ENCODE data around the gene AAK1.
A peak's percentile ranks its signal among the peaks of the same experiment; 100 is the strongest.

The AAK1 gene

GRCh38 chr2:69524799-69525198 is 118.7 kb downstream of the AAK1 start:
- no peak for DNase-seq

DNA sequence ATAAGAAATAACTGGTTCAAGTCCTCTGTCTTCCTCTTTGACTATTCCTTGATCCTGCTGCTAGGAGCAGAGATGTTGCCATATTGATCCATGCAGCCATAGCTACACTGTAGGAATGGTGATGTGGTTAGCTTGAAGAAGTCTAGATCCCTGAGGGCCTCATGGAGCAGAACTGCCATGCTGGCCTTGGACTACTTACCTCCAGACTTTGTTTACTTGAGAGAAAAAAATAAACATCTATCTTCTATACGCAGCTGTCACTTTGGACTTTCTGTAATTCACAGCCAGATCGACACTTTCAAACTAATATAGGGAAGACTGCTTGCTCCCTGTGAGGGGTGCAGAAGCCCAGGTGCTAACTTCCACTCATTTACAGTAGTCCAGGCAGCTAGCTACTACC is 121.8 kb downstream of the AAK1 start:
- DNase-seq, result no peak

DNA sequence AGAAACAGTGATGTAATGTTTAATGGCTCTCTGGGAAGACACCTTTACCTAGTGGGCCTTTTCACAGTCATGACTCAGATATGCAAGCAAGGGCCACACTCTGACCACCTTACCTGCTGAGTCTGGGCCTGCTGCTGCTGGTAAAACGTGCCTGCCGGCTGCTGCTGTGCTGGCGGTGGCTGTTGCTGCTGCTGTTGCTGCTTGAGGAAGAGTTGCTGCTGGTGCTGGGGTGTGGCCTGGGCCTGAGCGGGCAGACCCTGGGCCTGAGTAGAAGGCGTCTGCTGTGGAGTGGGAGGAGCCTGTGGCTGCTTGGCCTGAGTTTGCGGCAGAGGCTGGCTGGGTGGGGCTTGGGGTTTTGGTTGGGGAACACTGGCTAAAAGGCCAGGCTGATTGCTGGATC is 124.7 kb downstream of the AAK1 start:
- no peak for DNase-seq

DNA sequence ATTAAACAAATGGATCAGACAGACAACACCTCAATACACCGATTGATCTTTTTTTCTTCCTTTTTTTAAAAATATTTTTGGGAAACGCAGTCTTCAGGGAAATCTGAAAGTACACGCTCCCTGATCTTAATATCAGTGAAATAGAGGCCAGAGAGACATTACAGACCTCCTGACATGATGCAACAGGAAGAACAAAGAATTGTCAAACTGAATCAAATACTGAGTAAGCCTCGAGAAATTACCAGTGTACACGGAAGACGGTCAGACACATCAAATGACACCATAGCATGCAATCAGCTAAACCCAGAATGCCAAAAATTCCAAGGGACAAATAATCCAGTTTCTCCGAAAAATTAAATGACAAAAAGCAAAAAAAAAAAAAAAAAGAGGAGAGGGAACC is 126.1 kb downstream of the AAK1 start:
- no peak for DNase-seq

- DNase-seq, result no peak
Measured at GRCh38 chr2:69514819-69515218, 128.7 kb downstream of the AAK1 start.

- no peak for DNase-seq
Measured at GRCh38 chr2:69514406-69514805, 129.1 kb downstream of the AAK1 start.

DNA sequence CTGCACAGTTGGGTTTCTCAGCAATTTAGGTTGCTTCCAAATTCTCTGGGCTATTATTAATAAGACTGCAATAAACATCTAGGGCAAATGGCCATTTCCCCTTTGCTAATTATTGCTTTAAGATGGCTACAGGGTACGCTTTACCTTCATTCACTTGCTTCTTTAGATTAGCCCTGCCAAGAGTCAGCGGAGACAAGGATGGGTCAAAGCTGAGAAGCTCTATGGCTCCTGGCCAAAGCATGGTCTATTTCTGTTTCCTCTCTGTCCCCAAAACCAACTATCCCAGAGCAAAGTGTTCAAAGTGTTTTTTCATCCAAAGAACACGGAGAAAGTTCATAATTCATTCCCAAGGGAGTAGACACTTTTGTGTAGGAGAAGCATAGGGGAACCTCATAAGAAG is 131.1 kb downstream of the AAK1 start:
- DNase-seq, result no peak

DNA sequence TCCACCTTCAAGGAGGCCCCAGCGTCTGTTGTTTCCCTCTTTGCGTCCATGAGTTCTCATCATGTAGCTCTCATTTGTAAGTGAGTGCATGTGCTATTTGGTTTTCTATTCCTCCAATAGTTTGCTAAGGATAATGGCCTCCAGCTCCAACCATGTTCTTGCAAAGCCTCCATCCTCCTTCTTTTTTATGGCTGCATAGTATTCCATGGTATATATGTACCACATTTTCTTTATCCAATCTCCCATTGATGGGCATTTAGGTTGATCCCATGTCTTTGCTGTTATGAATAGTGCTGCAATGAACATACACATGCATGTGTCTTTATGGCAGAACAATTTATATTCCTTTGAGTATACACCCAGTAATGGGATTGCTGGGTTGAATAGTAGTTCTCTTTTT is 133.3 kb downstream of the AAK1 start:
- no peak for DNase-seq

DNA sequence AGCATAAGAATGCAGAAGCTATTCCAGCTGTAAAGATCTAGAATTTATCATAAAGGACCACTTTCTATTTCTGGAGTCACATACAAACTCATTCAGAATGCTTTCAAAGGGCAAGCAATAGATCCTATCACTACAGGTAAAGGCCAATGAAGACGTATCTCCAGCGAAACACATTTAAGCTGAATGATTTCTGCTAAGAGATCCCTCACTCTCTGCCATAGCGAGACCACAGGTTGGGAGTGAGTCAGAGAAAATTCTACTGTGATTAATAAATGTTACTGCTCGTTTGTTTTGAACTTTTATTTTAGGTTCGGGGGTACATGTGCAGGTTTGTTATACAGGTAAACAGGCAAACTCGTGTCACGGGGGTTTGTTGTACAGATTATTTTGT is 133.8 kb downstream of the AAK1 start:
- no peak for DNase-seq

DNA sequence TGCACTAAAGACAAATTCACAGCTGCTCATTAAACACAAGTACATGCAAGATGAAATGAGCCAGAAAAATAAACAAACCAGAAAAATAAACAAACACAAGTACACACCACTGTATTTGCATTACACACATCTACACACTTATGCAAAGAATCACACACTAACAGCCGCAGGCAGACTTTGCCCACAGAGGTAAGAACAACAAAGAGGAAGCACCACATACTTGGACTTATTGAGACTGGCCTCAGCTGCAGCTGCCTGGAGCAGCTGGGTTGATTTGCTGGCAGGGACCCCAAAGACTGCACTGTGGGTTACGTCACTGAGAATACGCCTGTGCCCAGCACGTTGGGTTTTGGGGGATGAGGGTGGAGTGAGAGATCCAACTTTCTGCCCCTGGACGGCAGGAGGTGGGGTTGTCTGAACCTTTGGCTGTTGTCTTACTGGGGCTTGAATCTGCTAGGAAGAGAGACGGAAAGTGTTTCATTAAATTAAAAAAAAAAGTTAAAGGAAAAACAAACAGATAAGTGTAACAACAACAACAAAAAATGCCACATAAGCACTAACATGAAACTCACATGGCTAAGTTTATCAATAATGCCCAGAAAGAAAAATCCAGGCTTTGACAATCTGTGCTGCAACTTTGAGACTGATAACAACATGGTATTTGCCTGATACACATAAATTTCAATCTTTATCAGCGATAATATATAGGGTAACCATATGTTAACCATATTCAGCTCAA is 134.4 kb downstream of the AAK1 start:
- DNase-seq, result no peak

DNA sequence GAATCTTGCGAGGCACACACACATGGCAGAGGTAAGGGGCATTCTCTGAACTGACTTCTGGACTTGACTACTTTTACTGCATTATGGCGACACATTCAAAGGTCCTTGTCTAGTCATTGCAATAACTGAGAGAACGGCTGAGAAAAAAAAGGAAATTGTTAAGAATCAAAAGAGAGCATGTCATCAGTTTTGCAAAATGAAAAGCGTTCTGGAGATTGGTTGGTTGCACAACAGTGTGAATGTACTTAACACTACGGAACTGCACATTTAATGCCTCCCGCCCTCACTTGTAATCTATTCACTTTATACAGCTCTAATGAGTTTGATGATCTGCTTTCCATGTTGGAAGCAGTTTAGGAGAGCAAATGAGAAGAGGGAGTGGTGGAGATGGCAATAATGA is 137.8 kb downstream of the AAK1 start:
- DNase-seq, result no peak

GRCh38 chr2:69501301-69501700 is 142.2 kb downstream of the AAK1 start:
- no peak for DNase-seq

GRCh38 chr2:69499966-69500365 is 143.6 kb downstream of the AAK1 start:
- no peak for DNase-seq

- no peak for DNase-seq
Measured at GRCh38 chr2:69499242-69499641, 144.3 kb downstream of the AAK1 start.

GRCh38 chr2:69495861-69496260 is 147.7 kb downstream of the AAK1 start:
- DNase-seq, result no peak

DNA sequence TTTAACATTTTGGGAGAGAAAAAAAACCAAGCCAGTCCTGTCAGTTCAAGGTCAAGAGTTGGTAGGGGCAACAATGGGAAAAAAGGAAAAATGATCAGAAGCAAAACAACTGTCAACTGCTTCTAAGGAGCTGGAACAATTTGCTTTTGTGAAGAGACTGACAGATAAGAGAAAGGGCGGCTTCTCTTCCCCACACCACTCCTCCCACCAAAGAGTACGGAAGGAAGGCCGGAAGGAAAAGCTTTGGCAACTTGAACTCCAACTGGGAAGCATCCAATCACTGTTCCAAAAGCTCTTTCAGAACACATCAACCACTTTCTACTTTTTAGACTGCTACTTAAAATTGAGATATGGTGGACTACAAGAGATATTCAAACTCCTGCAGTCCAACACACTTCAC is 148.5 kb downstream of the AAK1 start:
- no peak for DNase-seq

GRCh38 chr2:69494126-69494525 is 149.4 kb downstream of the AAK1 start:
- no peak for DNase-seq

DNA sequence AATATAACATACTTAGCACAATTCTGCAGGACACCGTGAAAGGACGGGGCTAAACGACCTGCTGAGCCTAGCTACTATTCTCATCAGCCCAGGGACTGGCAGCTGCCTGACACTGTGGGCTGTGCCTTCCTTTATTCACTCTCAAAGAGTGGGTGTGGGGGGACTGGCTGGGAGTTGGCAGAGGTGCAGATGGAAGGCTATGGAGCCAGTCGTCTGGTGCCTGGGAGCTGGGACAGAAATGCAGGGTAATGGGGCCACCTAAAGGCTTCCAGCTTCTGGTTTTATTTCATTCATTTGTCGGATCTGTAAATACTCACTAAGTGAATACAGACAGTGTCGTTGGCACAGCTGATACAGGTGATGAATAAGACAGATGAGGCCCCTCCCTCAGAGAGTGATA is 150.3 kb downstream of the AAK1 start:
- no peak for DNase-seq

GRCh38 chr2:69491864-69492263 is 151.7 kb downstream of the AAK1 start:
- DNase-seq, result no peak

DNA sequence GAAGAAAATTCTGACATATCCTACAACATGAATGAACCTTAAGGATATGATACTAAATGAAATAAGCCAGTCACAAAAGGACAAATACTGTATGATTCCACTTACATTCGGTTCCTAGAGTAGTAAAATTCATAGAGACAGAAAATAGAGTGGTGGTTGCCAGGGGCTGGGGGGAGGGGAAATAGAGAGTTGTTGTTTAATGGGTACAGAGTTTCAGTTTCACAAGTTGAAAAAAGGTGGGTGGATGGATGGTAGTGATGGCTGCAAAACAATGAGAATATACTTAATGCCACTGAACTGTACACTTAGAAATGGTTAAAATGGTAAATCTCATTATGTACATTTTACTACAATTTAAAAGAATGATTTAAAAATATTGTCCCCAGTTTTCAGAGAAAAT is 153.1 kb downstream of the AAK1 start:
- no peak for DNase-seq

DNA sequence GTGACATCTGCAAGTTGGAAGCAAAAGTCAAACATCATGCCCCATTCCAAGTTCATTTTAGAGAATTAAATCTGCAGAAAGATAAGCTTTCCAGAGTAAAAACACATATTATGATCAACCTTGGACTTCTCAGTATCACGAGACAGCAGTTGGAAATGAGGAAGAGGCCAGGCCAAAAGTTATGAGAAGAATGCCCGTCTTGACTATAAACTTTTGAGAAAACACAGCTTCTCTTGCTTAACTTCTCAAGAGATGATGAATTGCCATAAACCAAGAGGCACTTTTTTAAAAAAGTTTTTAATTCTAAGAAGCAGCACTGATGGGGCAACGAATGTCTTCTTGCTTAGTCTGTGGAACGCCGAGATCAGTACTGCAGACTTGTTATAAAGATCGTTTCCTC is 153.7 kb downstream of the AAK1 start:
- DNase-seq, result no peak

DNA sequence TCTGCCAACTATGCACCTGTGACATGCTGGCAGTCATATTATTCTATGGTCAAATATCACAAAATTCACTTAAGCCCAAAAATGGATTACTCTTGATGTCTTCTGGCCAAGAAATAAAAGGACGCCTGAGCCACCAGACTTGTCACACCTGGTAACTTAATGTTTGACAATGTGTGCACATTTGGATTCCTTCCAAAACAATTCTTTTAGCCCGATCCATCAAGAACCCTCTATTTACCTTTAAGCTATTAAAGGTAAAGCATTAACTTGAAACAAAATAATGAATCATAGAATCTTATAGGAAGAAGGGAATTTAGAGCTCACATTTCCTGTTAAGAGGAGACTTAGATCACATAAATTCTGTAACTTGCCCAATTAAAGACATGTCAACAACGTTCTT is 159.8 kb downstream of the AAK1 start:
- DNase-seq, result peak; percentile 55

DNA sequence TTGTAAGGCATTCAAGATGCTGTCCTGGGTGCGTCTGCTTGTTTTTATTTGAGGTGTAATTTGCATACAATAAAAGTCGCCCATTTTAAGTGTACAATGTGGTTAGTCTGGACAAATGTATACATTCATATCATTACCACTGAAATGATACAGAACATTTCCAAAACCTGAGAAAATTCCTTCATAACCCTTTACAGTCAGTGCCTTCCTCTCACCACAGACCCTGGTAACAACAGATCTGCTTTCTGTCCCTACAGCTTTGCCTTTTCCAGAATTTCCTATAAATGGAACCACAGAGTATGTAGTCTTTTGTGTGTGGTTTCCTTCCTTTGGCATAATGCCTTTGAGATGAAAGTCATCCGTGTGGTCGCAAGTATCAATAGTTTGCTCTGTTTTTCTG is 160.5 kb downstream of the AAK1 start:
- no peak for DNase-seq

GRCh38 chr2:69482471-69482870 is 161.1 kb downstream of the AAK1 start:
- no peak for DNase-seq

GRCh38 chr2:69481421-69481820 is 162.1 kb downstream of the AAK1 start:
- DNase-seq, result no peak

- no peak for DNase-seq
Measured at GRCh38 chr2:69477627-69478026, 165.9 kb downstream of the AAK1 start.
